K562 (cell line): ENCODE measurements around the gene STYX. TPM values are rescaled to one million over a fixed set of nuclear protein-coding genes. Genes with fewer than 3 reads are reported as not detected.

Experiments
- ELK3 ChIP-seq: fragments of 450-650 bp; formaldehyde crosslinking; IDR thresholded peaks from 2 replicates; pipeline ENCODE4 v1.4.0; 2020; ENCODE audit warnings: mild to moderate bottlenecking
- KAT8 ChIP-seq: fragments of 450-650 bp; IDR thresholded peaks from 2 replicates; pipeline ENCODE4 v1.6.1; 2016; ENCODE audit warnings: low read depth, mild to moderate bottlenecking
- MTA1 ChIP-seq: fragments of 450-650 bp; IDR thresholded peaks from 2 replicates; pipeline ENCODE4 v1.6.1; 2017; ENCODE audit warnings: borderline replicate concordance
- NEUROD1 ChIP-seq: fragments of 150-350 bp; IDR thresholded peaks from 2 replicates; pipeline ENCODE4 v1.6.1; 2014; ENCODE audit warnings: borderline replicate concordance, low read length, low read depth; ENCODE audit not compliant: partially characterized antibody
- NR2C1 ChIP-seq, 2 experiments: fragments of 450-650 bp; IDR thresholded peaks; 2 replicates each; pipeline ENCODE4 v1.6.1; 2017; ENCODE audit warnings: mild to moderate bottlenecking in 2 of 2, antibody characterized with exemption in 1 of 2, inconsistent platforms in 1 of 2, missing compliant biosample characterization in 1 of 2, missing genetic modification characterization in 1 of 2
- SRSF9 ChIP-seq: fragments of 200-400 bp; formaldehyde crosslinking; IDR thresholded peaks from 2 replicates; pipeline ENCODE4 v1.6.1; 2017; ENCODE audit warnings: low read depth, low read length, borderline replicate concordance
- TOE1 ChIP-seq, 2 experiments: fragments of 450-650 bp in 1 of 2; sonication (generic) in 1 of 2; formaldehyde crosslinking in 1 of 2; IDR thresholded peaks; 2 replicates each; pipeline versions ENCODE4 v1.7.1 to v1.8.0; 2016 to 2022; ENCODE audit warnings: borderline replicate concordance in 2 of 2, mild to moderate bottlenecking in 2 of 2, antibody characterized with exemption in 1 of 2, inconsistent platforms in 1 of 2, low read depth in 1 of 2, missing genetic modification reagents in 1 of 2, moderate library complexity in 1 of 2
- ZBTB11 ChIP-seq, 3 experiments: fragments of 200-800 bp in 1 of 3; fragments of 250-450 bp in 1 of 3; fragments of 450-650 bp in 1 of 3; sonication (Bioruptor Pico) in 1 of 3; sonication (Bioruptor generic) in 1 of 3; formaldehyde crosslinking in 1 of 3; IDR thresholded peaks; 2 replicates each; pipeline versions ENCODE4 v1.6.1 to v1.8.0; 2016 to 2022; ENCODE audit warnings: mild to moderate bottlenecking in 2 of 3, missing genetic modification characterization in 2 of 3, missing compliant biosample characterization in 1 of 3, moderate library complexity in 1 of 3
- ZFP30 ChIP-seq: fragments of 250-450 bp; sonication (Bioruptor Pico); IDR thresholded peaks from 2 replicates; pipeline ENCODE4 v1.8.0; 2022; ENCODE audit warnings: moderate library complexity, mild to moderate bottlenecking, inconsistent platforms, borderline replicate concordance
- ZNF184 ChIP-seq: sonication (generic); formaldehyde crosslinking; IDR thresholded peaks from 2 replicates; pipeline ENCODE4 v1.5.0; 2020; ENCODE audit warnings: missing genetic modification reagents
- ZNF584 ChIP-seq: fragments of 200-800 bp; sonication (Bioruptor generic); IDR thresholded peaks from 2 replicates; pipeline ENCODE4 v1.6.1; 2016; ENCODE audit warnings: low read depth, mild to moderate bottlenecking, missing genetic modification characterization, missing compliant biosample characterization
- ZNF764 ChIP-seq: fragments of 250-450 bp; sonication (Bioruptor Pico); IDR thresholded peaks from 2 replicates; pipeline ENCODE4 v1.4.0; 2020; ENCODE audit warnings: low read depth, mild to moderate bottlenecking, moderate library complexity
- polyA plus RNA-seq, 8 experiments: library from polyadenylated mRNA; depleted of rRNA in 4 of 8; stranded (reverse) in 5 of 8; unstranded in 3 of 8; fragments of >200 nt; fragmentation: Nextera tagmentation in 2 of 8; fragmentation: Illumina TruSeq in 1 of 8; extraction: Ambion mirVana in 2 of 8; extraction: Trizol in 1 of 8; gene quantifications; 2 replicates each; pipeline versions ENCODE4 v1.2.1 to v1.2.3, GENCODE V29; 2011 to 2014; ENCODE audit warnings: inconsistent platforms in 1 of 8, missing spikeins in 1 of 8
- total RNA-seq, 7 experiments: library from RNA; depleted of rRNA in 6 of 7; stranded (reverse); fragments of >200 nt in 6 of 7; fragmentation: Illumina TruSeq in 2 of 7; extraction: Trizol in 2 of 7; gene quantifications; 2 replicates each; pipeline versions ENCODE4 v1.2.1 to v1.2.3, GENCODE V29; 2011 to 2021; ENCODE audit warnings: low replicate concordance in 1 of 7
- TF ChIP-seq, protein P1 (sequence below): fragments of 450-650 bp; IDR thresholded peaks from 2 replicates; pipeline ENCODE4 v1.6.1; 2014; ENCODE audit warnings: low read depth, mild to moderate bottlenecking, moderate library complexity, borderline replicate concordance
- TF ChIP-seq, protein P2 (sequence below): fragments of 250-450 bp; sonication (Bioruptor Pico); IDR thresholded peaks from 2 replicates; pipeline ENCODE4 v1.5.0; 2021; ENCODE audit warnings: mild to moderate bottlenecking, borderline replicate concordance

Gene STYX
- total and polyA plus RNA-seq, 9 of the 15 experiments (the other 6 are each of a cell fraction or from before 2014, with no cell fraction given): 5.0 to 15.4 (median 10.6) TPM

DNA sequence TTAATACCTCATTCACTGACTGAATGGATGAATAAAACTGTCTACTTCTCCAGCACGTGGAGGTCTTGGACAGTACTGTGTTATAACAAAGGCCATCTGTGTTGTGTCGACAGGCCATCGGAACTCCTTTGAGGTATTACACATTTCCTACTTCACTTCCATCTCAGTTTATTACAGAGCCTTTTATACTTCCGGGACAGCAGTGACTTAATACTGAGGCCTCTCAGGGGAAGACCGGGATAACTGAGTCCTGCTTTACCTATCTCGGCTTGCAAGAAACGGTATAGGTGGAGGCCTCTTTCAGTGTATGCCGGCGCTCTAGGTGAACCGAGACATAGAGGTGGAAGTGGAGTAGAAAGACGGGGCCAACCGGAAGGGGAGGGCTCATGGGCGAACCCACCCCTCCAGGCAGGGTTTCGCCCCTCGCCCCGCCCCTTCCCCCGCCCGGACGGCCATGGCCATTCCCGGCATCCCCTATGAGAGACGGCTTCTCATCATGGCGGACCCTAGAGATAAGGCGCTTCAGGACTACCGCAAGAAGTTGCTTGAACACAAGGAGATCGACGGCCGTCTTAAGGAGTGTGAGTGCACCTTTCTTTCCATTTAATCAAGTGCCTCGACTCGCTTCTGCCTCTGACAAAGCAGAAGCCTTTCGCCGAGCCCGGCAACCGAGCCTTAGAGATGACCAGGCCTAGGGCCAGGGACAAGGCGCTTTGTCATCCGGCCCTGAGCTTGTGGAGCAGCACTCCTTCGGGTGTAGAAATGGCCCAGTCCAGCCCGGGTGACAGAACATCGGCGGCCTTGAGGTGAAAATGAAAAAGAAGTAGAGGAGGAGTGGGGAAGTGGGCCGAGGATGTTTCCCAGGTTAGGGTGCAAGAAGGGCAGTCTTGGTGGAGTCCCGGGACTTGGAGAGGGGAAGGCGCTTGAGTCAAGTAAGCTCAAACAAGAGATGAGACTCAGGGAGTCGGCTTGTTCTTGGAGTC is 23.0 kb upstream of the STYX start, which contains the start of gene PSMC6 (continued):
- TF ChIP-seq MTA1 (0 out of 2 replicates have a peak, but pooled peaks have one; percentile 11), KAT8 (no peak), NEUROD1 (no peak), ZNF764 (CRISPR knock-in tag) (no peak), TOE1 (IDR thresholded peaks at IDR 0.05; ENCODE audit: borderline replicate concordance) (0 out of 2 replicates have a peak, but pooled peaks have one; percentile 4), TOE1 (CRISPR knock-in tag; IDR thresholded peaks at IDR 0.05; ENCODE audit: borderline replicate concordance, low read depth) (no peak), ZNF584 (CRISPR knock-in tag) (no peak), NR2C1 (IDR thresholded peaks at IDR 0.05) (peak; percentile 30; the same call in 1 of the 2 replicates), NR2C1 (tag; IDR thresholded peaks at IDR 0.05) (peak; percentile 57), ELK3 (CRISPR knock-in tag) (no peak), ZFP30 (no peak), SRSF9 (no peak), ZNF184 (CRISPR knock-in tag) (no peak), ZBTB11 (CRISPR knock-in tag; IDR thresholded peaks at IDR 0.05) (0 out of 6 replicates have a peak, but pooled peaks of 2 of the 3 experiments have one; percentile 13 to 31)
- TF ChIP-seq, protein P1, sequence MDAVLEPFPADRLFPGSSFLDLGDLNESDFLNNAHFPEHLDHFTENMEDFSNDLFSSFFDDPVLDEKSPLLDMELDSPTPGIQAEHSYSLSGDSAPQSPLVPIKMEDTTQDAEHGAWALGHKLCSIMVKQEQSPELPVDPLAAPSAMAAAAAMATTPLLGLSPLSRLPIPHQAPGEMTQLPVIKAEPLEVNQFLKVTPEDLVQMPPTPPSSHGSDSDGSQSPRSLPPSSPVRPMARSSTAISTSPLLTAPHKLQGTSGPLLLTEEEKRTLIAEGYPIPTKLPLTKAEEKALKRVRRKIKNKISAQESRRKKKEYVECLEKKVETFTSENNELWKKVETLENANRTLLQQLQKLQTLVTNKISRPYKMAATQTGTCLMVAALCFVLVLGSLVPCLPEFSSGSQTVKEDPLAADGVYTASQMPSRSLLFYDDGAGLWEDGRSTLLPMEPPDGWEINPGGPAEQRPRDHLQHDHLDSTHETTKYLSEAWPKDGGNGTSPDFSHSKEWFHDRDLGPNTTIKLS: no peak
- TF ChIP-seq, protein P2, sequence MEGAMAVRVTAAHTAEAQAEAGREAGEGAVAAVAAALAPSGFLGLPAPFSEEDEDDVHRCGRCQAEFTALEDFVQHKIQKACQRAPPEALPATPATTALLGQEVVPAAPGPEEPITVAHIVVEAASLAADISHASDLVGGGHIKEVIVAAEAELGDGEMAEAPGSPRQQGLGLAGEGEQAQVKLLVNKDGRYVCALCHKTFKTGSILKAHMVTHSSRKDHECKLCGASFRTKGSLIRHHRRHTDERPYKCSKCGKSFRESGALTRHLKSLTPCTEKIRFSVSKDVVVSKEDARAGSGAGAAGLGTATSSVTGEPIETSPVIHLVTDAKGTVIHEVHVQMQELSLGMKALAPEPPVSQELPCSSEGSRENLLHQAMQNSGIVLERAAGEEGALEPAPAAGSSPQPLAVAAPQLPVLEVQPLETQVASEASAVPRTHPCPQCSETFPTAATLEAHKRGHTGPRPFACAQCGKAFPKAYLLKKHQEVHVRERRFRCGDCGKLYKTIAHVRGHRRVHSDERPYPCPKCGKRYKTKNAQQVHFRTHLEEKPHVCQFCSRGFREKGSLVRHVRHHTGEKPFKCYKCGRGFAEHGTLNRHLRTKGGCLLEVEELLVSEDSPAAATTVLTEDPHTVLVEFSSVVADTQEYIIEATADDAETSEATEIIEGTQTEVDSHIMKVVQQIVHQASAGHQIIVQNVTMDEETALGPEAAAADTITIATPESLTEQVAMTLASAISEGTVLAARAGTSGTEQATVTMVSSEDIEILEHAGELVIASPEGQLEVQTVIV (CRISPR knock-in tag): no peak
